Measurements from ENCODE around the gene IL6ST.

The IL6ST gene

DNA sequence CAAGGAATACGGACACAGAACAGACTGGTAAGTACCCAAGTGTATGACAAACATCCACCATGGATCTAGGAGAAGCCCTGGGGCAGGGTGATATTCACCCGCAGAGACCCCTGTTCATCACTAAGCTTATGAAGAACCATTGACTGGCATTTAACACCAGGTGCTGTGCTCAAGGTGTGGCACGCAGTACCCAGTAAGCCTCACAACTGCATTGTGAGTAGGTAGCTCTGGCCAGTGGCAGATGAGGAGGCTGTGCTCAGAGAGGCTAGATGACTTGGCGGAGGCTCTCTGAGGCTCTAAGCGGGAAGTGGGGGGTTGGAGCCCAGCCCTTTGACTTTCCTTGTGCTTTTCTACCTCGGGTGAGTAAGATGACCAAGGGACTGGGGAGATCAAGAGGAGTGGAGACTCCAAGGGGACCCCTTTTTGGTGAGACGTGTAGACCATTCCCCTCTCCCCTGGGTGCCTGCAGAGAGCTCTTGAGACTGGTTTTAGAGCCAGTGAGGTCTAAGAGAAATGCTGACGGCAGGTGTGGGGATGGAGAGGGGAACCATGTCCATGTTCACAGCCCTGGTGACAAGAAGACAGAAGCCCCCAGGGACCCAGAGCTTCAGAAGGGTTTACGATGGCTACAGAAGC lies 70.8 kb downstream of the IL6ST start:
- no peak for TF ChIP-seq CTCF (conservative IDR thresholded peaks at IDR 0.05; ENCODE audit: low read depth, low read length)
- H2AFZ ChIP-seq (ENCODE audit: low read depth): no peak overlapping the region
- no peaks in the 10 kb centered on the region for H3K36me3 ChIP-seq (ENCODE audit: insufficient read depth)
- H3K27ac ChIP-seq: no peak overlapping the region
- no peaks in the 10 kb centered on the region for H3K27me3 ChIP-seq (ENCODE audit: insufficient read depth, low read depth)
- H3K4me3 ChIP-seq (IDR thresholded peaks at IDR 0.05; ENCODE audit: insufficient read depth, low read depth, low read length): no peak overlapping the region
- H3K9ac ChIP-seq: no peak overlapping the region
- no peak overlapping the region for H3K4me2 ChIP-seq
- no peaks in the 10 kb centered on the region for H4K20me1 ChIP-seq (ENCODE audit: insufficient read depth)
- H3K4me1 ChIP-seq (ENCODE audit: low read depth, poor library complexity, severe bottlenecking): no peaks in the 10 kb centered on the region
- H3K79me2 ChIP-seq (ENCODE audit: insufficient read depth, low read depth): no peaks in the 10 kb centered on the region

DNA sequence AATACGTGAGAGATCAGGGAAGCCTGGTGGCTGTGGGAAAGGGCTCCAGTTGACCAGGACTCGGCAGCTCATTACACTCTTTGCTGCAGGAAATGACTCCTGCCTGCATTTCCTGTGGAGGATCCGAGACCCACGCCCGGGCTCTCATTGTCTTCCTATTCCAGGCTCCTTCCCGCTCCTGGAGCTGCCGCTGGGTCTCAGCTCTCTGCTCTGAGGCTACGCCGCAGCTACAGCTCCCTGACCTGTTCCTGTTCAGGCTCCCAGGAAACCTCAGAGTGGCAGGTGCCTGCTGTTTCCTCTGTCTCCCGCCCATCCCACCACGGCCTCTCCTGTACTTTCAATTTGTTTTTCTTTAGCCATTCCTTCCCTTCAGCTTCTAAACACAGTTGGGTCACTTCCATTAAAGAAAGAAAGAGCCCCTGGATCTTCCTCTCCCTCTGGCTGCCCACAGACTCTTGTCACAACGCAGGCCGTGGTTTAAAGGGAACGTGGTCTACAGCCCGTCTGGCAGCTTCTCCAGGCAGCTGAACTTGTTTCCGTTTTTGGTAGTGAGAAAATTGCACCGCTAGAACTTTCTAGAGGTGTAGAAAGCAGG lies 71.5 kb downstream of the IL6ST start:
- Histone ChIP-seq H3K9ac (no peak overlapping the region), H3K4me1 (ENCODE audit: low read depth, poor library complexity, severe bottlenecking) (no peaks in the 10 kb centered on the region), H3K4me2 (no peak overlapping the region), H2AFZ (ENCODE audit: low read depth) (no peak overlapping the region), H3K27ac (no peak overlapping the region), H3K79me2 (ENCODE audit: insufficient read depth, low read depth) (no peaks in the 10 kb centered on the region), H4K20me1 (ENCODE audit: insufficient read depth) (no peaks in the 10 kb centered on the region), H3K27me3 (ENCODE audit: insufficient read depth, low read depth) (no peaks in the 10 kb centered on the region), H3K4me3 (IDR thresholded peaks at IDR 0.05; ENCODE audit: insufficient read depth, low read depth, low read length) (no peak overlapping the region), H3K36me3 (ENCODE audit: insufficient read depth) (no peaks in the 10 kb centered on the region)
- TF ChIP-seq CTCF (conservative IDR thresholded peaks at IDR 0.05; ENCODE audit: low read depth, low read length): no peak

GRCh38 chr5:55921617-55922016 lies 73.1 kb downstream of the IL6ST start:
- Histone ChIP-seq H3K4me1 (ENCODE audit: low read depth, poor library complexity, severe bottlenecking) (no peaks in the 10 kb centered on the region), H3K79me2 (ENCODE audit: insufficient read depth, low read depth) (no peaks in the 10 kb centered on the region), H4K20me1 (ENCODE audit: insufficient read depth) (no peaks in the 10 kb centered on the region), H3K9ac (no peak overlapping the region), H3K4me3 (IDR thresholded peaks at IDR 0.05; ENCODE audit: insufficient read depth, low read depth, low read length) (no peak overlapping the region), H2AFZ (ENCODE audit: low read depth) (no peak overlapping the region), H3K36me3 (ENCODE audit: insufficient read depth) (no peaks in the 10 kb centered on the region), H3K4me2 (no peak overlapping the region), H3K27ac (no peak overlapping the region), H3K27me3 (ENCODE audit: insufficient read depth, low read depth) (no peaks in the 10 kb centered on the region)
- TF ChIP-seq CTCF (conservative IDR thresholded peaks at IDR 0.05; ENCODE audit: low read depth, low read length): no peak

GRCh38 chr5:55920784-55921183 lies 74.0 kb downstream of the IL6ST start:
- TF ChIP-seq CTCF (conservative IDR thresholded peaks at IDR 0.05; ENCODE audit: low read depth, low read length): no peak
- Histone ChIP-seq H3K4me2 (no peak overlapping the region), H3K4me1 (ENCODE audit: low read depth, poor library complexity, severe bottlenecking) (no peaks in the 10 kb centered on the region), H4K20me1 (ENCODE audit: insufficient read depth) (no peaks in the 10 kb centered on the region), H3K4me3 (IDR thresholded peaks at IDR 0.05; ENCODE audit: insufficient read depth, low read depth, low read length) (no peak overlapping the region), H2AFZ (ENCODE audit: low read depth) (no peak overlapping the region), H3K27me3 (ENCODE audit: insufficient read depth, low read depth) (no peaks in the 10 kb centered on the region), H3K36me3 (ENCODE audit: insufficient read depth) (no peaks in the 10 kb centered on the region), H3K9ac (no peak overlapping the region), H3K27ac (no peak overlapping the region), H3K79me2 (ENCODE audit: insufficient read depth, low read depth) (no peaks in the 10 kb centered on the region)

All from KMS-11 (cell line).